ENCODE results near the gene PDZRN4.

GRCh38 chr12:41188058-41188840 lies at the start of gene PDZRN4:
- no peak for TF ChIP-seq POLR2A (IDR thresholded peaks at IDR 0.05)
- TF ChIP-seq CTCF (IDR thresholded peaks at IDR 0.05): no peak
- TF ChIP-seq EP300 (IDR thresholded peaks at IDR 0.05): no peak
- TF ChIP-seq POLR2AphosphoS5 (IDR thresholded peaks at IDR 0.05): no peak
